ENCODE measurements around the gene VWA3B.

VWA3B gene

DNA sequence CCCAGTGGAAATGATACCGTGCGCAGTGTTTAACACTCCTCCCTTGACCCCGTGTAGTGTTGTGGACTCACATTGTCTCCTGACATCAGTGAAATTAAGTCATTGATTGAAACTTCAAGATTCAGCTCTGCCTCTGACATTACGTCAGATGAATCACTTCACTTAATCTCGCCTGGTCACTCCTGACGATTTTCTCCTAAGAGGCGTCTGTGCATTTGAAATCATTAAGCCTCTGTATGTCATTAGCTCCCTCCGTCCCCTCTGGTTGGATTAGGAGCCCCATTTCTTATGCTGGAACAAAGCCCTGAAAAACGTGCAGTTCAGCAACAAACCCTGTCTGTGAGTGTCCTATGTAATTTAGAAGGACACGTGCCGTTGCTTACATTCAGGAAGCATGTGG lies 222.6 kb downstream of the VWA3B start:
- Histone ChIP-seq H3K27me3 (ENCODE audit: low read length) (no peaks in the 10 kb centered on the region), H2AFZ (ENCODE audit: low read depth, low read length, severe bottlenecking) (no peak overlapping the region), H3K9me2 (replicated peaks; ENCODE audit: insufficient read depth, low read length) (no peaks in the 10 kb centered on the region), H4K20me1 (ENCODE audit: low read depth, low read length) (no peaks in the 10 kb centered on the region), H3K27ac (ENCODE audit: low read depth, low read length) (no peak overlapping the region), H3K79me2 (ENCODE audit: insufficient read depth, low read length) (no peaks in the 10 kb centered on the region), H3F3A (ENCODE audit: insufficient read depth) (no peaks in the 10 kb centered on the region), H3K9me3 (ENCODE audit: insufficient read depth, low read length) (no peaks in the 10 kb centered on the region), H3K9ac (ENCODE audit: low read length) (no peak overlapping the region), H3K4me2 (ENCODE audit: low read depth, low read length, poor library complexity, severe bottlenecking) (no peak overlapping the region), H3K36me3 (ENCODE audit: low read length) (no peaks in the 10 kb centered on the region), H3K4me3 (ENCODE audit: insufficient read depth, low read length, poor library complexity, severe bottlenecking) (no peak overlapping the region)
- no peak for TF ChIP-seq EZH2phosphoT487 (conservative IDR thresholded peaks at IDR 0.05; ENCODE audit: low read length)
- TF ChIP-seq CTCF (IDR thresholded peaks at IDR 0.05; ENCODE audit: insufficient read depth, low read length, poor library complexity, severe bottlenecking) = no peak

DNA sequence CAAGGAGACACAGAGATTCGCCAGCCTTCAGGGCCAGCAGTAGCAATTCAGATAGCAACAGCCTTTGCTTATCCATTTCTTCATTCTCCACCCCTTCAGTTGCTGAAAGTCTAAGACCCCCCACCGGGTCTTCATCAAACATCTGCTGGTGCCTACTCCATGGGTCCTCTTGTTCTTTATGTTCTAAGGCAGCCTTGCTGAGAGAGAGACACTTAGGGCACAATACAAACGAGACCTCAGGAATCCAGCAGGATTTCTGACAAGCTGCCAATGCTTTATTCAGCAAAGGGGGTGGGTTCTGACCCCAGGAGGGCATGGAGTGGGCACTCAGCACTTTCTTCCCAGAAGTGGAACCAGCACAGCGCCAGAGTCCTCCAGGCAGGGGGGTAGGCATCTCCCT lies 223.0 kb downstream of the VWA3B start:
- no peaks in the 10 kb centered on the region for H3K79me2 ChIP-seq (ENCODE audit: insufficient read depth, low read length)
- H2AFZ ChIP-seq (ENCODE audit: low read depth, low read length, severe bottlenecking) = no peak overlapping the region
- no peaks in the 10 kb centered on the region for H4K20me1 ChIP-seq (ENCODE audit: low read depth, low read length)
- H3K36me3 ChIP-seq (ENCODE audit: low read length) = no peaks in the 10 kb centered on the region
- H3K9me3 ChIP-seq (ENCODE audit: insufficient read depth, low read length) = no peaks in the 10 kb centered on the region
- H3K9me2 ChIP-seq (replicated peaks; ENCODE audit: insufficient read depth, low read length) = no peaks in the 10 kb centered on the region
- no peak overlapping the region for H3K9ac ChIP-seq (ENCODE audit: low read length)
- H3K4me2 ChIP-seq (ENCODE audit: low read depth, low read length, poor library complexity, severe bottlenecking) = no peak overlapping the region
- H3K4me3 ChIP-seq (ENCODE audit: insufficient read depth, low read length, poor library complexity, severe bottlenecking) = no peak overlapping the region
- no peak overlapping the region for H3K27ac ChIP-seq (ENCODE audit: low read depth, low read length)
- TF ChIP-seq CTCF (IDR thresholded peaks at IDR 0.05; ENCODE audit: insufficient read depth, low read length, poor library complexity, severe bottlenecking) (no peak), EZH2phosphoT487 (conservative IDR thresholded peaks at IDR 0.05; ENCODE audit: low read length) (no peak)
- H3K27me3 ChIP-seq (ENCODE audit: low read length) = no peaks in the 10 kb centered on the region
- no peaks in the 10 kb centered on the region for H3F3A ChIP-seq (ENCODE audit: insufficient read depth)

DNA sequence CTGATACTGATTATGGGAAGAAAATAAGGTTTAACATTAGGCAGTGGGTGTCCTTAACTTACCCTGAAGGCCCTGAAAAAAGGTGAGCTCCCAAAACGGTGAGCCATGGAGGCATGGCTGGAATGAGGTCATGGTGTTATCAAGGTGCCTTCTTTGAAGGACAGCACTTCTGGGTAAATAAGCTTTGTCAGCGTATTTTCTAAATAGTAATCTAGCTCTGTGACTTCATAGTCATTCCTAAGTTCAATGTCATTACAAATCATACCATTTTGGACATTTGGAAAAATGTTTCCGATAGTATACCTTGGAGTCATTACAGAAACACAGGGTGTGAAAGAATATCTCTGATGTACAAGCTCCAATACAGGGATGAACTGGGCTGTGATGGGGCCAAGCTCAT lies 224.1 kb downstream of the VWA3B start:
- no peak overlapping the region for H3K27ac ChIP-seq (ENCODE audit: low read depth, low read length)
- no peak overlapping the region for H3K9ac ChIP-seq (ENCODE audit: low read length)
- H3K79me2 ChIP-seq (ENCODE audit: insufficient read depth, low read length) = no peaks in the 10 kb centered on the region
- no peaks in the 10 kb centered on the region for H3F3A ChIP-seq (ENCODE audit: insufficient read depth)
- no peaks in the 10 kb centered on the region for H3K36me3 ChIP-seq (ENCODE audit: low read length)
- no peaks in the 10 kb centered on the region for H3K27me3 ChIP-seq (ENCODE audit: low read length)
- H2AFZ ChIP-seq (ENCODE audit: low read depth, low read length, severe bottlenecking) = no peak overlapping the region
- no peaks in the 10 kb centered on the region for H4K20me1 ChIP-seq (ENCODE audit: low read depth, low read length)
- no peak overlapping the region for H3K4me3 ChIP-seq (ENCODE audit: insufficient read depth, low read length, poor library complexity, severe bottlenecking)
- no peaks in the 10 kb centered on the region for H3K9me2 ChIP-seq (replicated peaks; ENCODE audit: insufficient read depth, low read length)
- TF ChIP-seq CTCF (IDR thresholded peaks at IDR 0.05; ENCODE audit: insufficient read depth, low read length, poor library complexity, severe bottlenecking) (no peak), EZH2phosphoT487 (conservative IDR thresholded peaks at IDR 0.05; ENCODE audit: low read length) (no peak)
- H3K9me3 ChIP-seq (ENCODE audit: insufficient read depth, low read length) = no peaks in the 10 kb centered on the region
- H3K4me2 ChIP-seq (ENCODE audit: low read depth, low read length, poor library complexity, severe bottlenecking) = no peak overlapping the region
